Mesendoderm (in vitro differentiated cells): ENCODE measurements around the gene RPA3.
A peak's percentile ranks its signal among the peaks of the same experiment; 100 is the strongest.

Experiments
- DNase-seq: peaks from one replicate; pipeline ENCODE4 v3.0.0; 2013
- H2AK5ac ChIP-seq: 2 replicates; pipeline ENCODE4 v1.6.1; 2013; ENCODE audit warnings: low read length, inconsistent platforms
- H2BK120ac ChIP-seq: 2 replicates; pipeline ENCODE4 v1.6.1; 2013; ENCODE audit warnings: low read depth, mild to moderate bottlenecking, low read length, moderate library complexity, mixed read lengths
- H2BK15ac ChIP-seq: replicated peaks from 2 replicates; pipeline ENCODE4 v1.6.1; 2013; ENCODE audit warnings: low read depth, mild to moderate bottlenecking, moderate library complexity
- H2BK5ac ChIP-seq: 2 replicates; pipeline ENCODE4 v1.6.1; 2013; ENCODE audit warnings: low read length, inconsistent platforms
- H3K18ac ChIP-seq: 2 replicates; pipeline ENCODE4 v1.6.1; 2013; ENCODE audit warnings: mild to moderate bottlenecking, low read length, mixed read lengths
- H3K23ac ChIP-seq: one replicate; pipeline ENCODE4 v1.6.1; 2013; ENCODE audit warnings: low read length
- H3K27ac ChIP-seq: 2 replicates; pipeline ENCODE4 v1.5.1; 2013; ENCODE audit warnings: low read depth, mild to moderate bottlenecking, inconsistent platforms, low read length, moderate library complexity
- H3K27me3 ChIP-seq: 2 replicates; pipeline ENCODE4 v1.6.1; 2013; ENCODE audit warnings: low read length, control low read depth, mild to moderate bottlenecking, inconsistent platforms; ENCODE audit not compliant: insufficient read depth, poor library complexity
- H3K36me3 ChIP-seq: 2 replicates; pipeline ENCODE4 v1.6.1; 2013; ENCODE audit warnings: low read length, inconsistent platforms; ENCODE audit not compliant: control insufficient read depth, insufficient read depth
- H3K4ac ChIP-seq: one replicate; pipeline ENCODE4 v1.6.1; 2013; ENCODE audit warnings: low read depth, mild to moderate bottlenecking, low read length, moderate library complexity
- H3K4me1 ChIP-seq: 2 replicates; pipeline ENCODE4 v1.6.1; 2013; ENCODE audit warnings: low read depth, low read length, inconsistent platforms; ENCODE audit not compliant: control insufficient read depth
- H3K4me2 ChIP-seq: 2 replicates; pipeline ENCODE4 v1.6.1; 2013; ENCODE audit warnings: low read length
- H3K4me3 ChIP-seq: 2 replicates; pipeline ENCODE4 v1.5.1; 2013; ENCODE audit warnings: mild to moderate bottlenecking, low read length
- H3K56ac ChIP-seq: one replicate; pipeline ENCODE4 v1.6.1; 2013; ENCODE audit warnings: low read length
- H3K79me1 ChIP-seq: 2 replicates; pipeline ENCODE4 v1.6.1; 2013; ENCODE audit warnings: low read length, inconsistent platforms
- H3K79me2 ChIP-seq: 2 replicates; pipeline ENCODE4 v1.6.1; 2013; ENCODE audit warnings: mild to moderate bottlenecking, low read length; ENCODE audit not compliant: control insufficient read depth, insufficient read depth
- H3K9ac ChIP-seq: 2 replicates; pipeline ENCODE4 v1.6.1; 2013; ENCODE audit warnings: low read length, inconsistent platforms
- H4K5ac ChIP-seq: one replicate; pipeline ENCODE4 v1.6.1; 2013; ENCODE audit warnings: low read length
- H4K8ac ChIP-seq: one replicate; pipeline ENCODE4 v1.6.1; 2013; ENCODE audit warnings: low read depth, mild to moderate bottlenecking, control low read depth, low read length, moderate library complexity
- WGBS: extraction: QIAGEN DNeasy Blood & Tissue Kit; methylation state at CpG from one replicate; pipeline ENCODE4 v1.1.7; 2013; ENCODE audit warnings: low lambda C conversion rate, missing lambda C conversion rate; ENCODE audit not compliant: insufficient coverage; ENCODE audit errors: extremely low coverage; 5-methylcytosine and 5-hydroxymethylcytosine counted together

The RPA3 gene

GRCh38 chr7:7761340-7761973, 43.0 kb upstream of the RPA3 start:
- no peak overlapping the region for H2BK120ac ChIP-seq
- H3K4me3 ChIP-seq, result no peak overlapping the region
- H3K4me1 ChIP-seq, result no peaks in the 10 kb centered on the region
- no peak overlapping the region for H2BK5ac ChIP-seq
- no peak overlapping the region for H3K27ac ChIP-seq
- H3K27me3 ChIP-seq, result no peaks in the 10 kb centered on the region
- no peak overlapping the region for H3K9ac ChIP-seq
- H3K18ac ChIP-seq, result no peak overlapping the region
- H2AK5ac ChIP-seq, result no peak overlapping the region
- H3K4me2 ChIP-seq, result no peak overlapping the region
- no peaks in the 10 kb centered on the region for H3K36me3 ChIP-seq
- H3K23ac ChIP-seq, result no peak overlapping the region
- H3K79me2 ChIP-seq, result no peaks in the 10 kb centered on the region
- H4K8ac ChIP-seq, result no peak overlapping the region
- no peak for DNase-seq
- H2BK15ac ChIP-seq, result no peak overlapping the region
- H3K4ac ChIP-seq, result no peak overlapping the region
- no CpG with 5 or more reads among the region's 5 CpGs for WGBS
- no peak overlapping the region for H3K56ac ChIP-seq
- H3K79me1 ChIP-seq, result no peaks in the 10 kb centered on the region
- H4K5ac ChIP-seq, result no peak overlapping the region

- Histone ChIP-seq H3K4me3 (no peak overlapping the region), H2BK5ac (no peak overlapping the region), H3K36me3 (no peaks in the 10 kb centered on the region), H3K18ac (no peak overlapping the region), H3K9ac (no peak overlapping the region), H3K23ac (no peak overlapping the region), H3K27me3 (no peaks in the 10 kb centered on the region), H3K4ac (no peak overlapping the region), H2BK120ac (no peak overlapping the region), H3K79me2 (no peaks in the 10 kb centered on the region), H3K27ac (no peak overlapping the region), H3K4me2 (no peak overlapping the region), H2AK5ac (no peak overlapping the region), H3K79me1 (no peaks in the 10 kb centered on the region), H2BK15ac (no peak overlapping the region), H4K5ac (no peak overlapping the region), H4K8ac (no peak overlapping the region), H3K56ac (no peak overlapping the region), H3K4me1 (no peaks in the 10 kb centered on the region)
- no CpG with 5 or more reads among the region's 4 CpGs for WGBS
- no peak for DNase-seq
These were observed 39.2 kb upstream of the RPA3 start for GRCh38 chr7:7757576-7757975.

DNA sequence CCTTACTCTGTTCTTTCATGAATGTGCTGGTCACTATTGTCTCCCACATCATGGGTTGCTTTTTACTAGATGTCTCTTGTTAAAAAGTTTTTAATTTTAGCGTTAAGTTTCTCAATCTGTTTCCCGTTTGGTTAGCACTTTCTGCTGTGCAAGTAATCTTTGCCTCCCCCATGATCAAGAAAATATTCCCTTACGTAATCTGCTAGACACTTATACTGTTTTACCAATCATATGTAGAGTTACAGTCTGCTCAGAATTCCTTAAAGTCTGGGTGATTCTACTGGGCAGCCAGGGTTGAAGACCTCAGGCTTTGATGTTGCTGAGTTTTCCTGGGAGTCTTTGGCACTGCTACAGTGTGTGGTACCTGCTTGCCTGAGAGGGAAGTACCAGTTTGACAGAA, 38.2 kb upstream of the RPA3 start:
- no peak overlapping the region for H4K8ac ChIP-seq
- no peak overlapping the region for H3K18ac ChIP-seq
- DNase-seq, result no peak
- H3K23ac ChIP-seq, result no peak overlapping the region
- no CpG with 5 or more reads among the region's 3 CpGs for WGBS
- no peak overlapping the region for H2BK15ac ChIP-seq
- no peak overlapping the region for H3K9ac ChIP-seq
- H3K79me1 ChIP-seq, result no peaks in the 10 kb centered on the region
- no peak overlapping the region for H3K4me2 ChIP-seq
- no peak overlapping the region for H4K5ac ChIP-seq
- peak overlapping the region; percentile 2 for H2BK120ac ChIP-seq
- H3K79me2 ChIP-seq, result no peaks in the 10 kb centered on the region
- no peaks in the 10 kb centered on the region for H3K27me3 ChIP-seq
- no peak overlapping the region for H3K56ac ChIP-seq
- no peak overlapping the region for H2AK5ac ChIP-seq
- H3K4me3 ChIP-seq, result no peak overlapping the region
- no peak overlapping the region for H3K27ac ChIP-seq
- H3K4ac ChIP-seq, result no peak overlapping the region
- H2BK5ac ChIP-seq, result no peak overlapping the region
- peaks cover under 1% of the 10 kb centered on the region for H3K4me1 ChIP-seq
- no peaks in the 10 kb centered on the region for H3K36me3 ChIP-seq

DNA sequence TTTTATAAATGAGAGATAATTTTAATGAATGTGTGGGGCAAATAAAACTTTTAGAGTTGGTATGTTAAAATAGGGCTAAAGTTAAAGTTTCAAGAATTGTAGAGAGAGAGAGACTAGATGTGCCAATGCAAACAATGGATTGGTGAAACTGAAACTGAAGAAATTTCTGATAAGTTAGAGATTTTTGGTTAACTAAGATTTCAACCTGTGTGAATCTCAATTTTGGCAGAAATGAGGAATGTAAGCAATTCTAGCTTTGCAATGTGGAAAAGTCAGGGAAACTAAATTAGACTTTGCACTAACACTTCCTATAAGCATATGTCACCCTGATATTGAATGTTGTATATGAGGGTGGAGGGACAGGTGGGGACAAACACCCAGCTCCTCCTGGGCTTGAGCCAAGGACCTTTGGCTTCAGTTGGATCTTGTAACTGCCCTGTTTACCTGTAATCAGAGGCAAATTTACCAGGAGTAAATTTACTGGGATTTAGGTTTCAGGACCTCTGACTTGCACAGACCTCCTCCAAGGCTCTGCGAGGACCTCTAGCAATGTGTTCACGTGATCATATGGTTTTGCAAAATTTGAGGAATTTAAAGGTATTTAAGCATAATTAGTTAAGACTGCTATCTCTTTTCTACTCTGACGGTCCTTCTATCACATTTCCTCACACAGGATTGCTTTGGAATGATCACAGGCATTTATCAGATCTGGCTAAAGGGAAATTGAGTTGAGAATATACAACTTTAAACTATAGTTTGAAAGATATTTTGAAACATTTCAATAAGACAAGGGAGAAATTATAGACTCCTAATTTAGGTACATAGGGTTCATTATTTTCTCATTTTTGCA, 33.1 kb upstream of the RPA3 start:
- H3K79me1 ChIP-seq, result no peaks in the 10 kb centered on the region

GRCh38 chr7:7750571-7751242, 32.3 kb upstream of the RPA3 start:
- no CpG with 5 or more reads among the region's 2 CpGs for WGBS

More for the DNA sequence above, 33.1 kb upstream of the RPA3 start:
- Histone ChIP-seq H3K18ac (no peak overlapping the region), H3K4me1 (peaks cover 2% of the 10 kb centered on the region), H3K4me2 (no peak overlapping the region), H3K79me2 (no peaks in the 10 kb centered on the region), H4K8ac (no peak overlapping the region), H3K27me3 (no peaks in the 10 kb centered on the region), H3K4ac (no peak overlapping the region), H2AK5ac (no peak overlapping the region), H3K27ac (no peak overlapping the region), H3K23ac (no peak overlapping the region), H2BK5ac (no peak overlapping the region), H4K5ac (no peak overlapping the region), H3K9ac (no peak overlapping the region), H3K56ac (no peak overlapping the region), H3K4me3 (no peak overlapping the region), H2BK15ac (no peak overlapping the region), H3K36me3 (no peaks in the 10 kb centered on the region), H2BK120ac (no peak overlapping the region)
- no CpG with 5 or more reads among the region's 3 CpGs for WGBS
- DNase-seq, result peak; percentile 49

More at GRCh38 chr7:7750571-7751242, 32.3 kb upstream of the RPA3 start:
- no peaks in the 10 kb centered on the region for H3K79me2 ChIP-seq
- H3K79me1 ChIP-seq, result no peaks in the 10 kb centered on the region
- H3K4me3 ChIP-seq, result no peak overlapping the region
- no peak overlapping the region for H3K18ac ChIP-seq
- no peak overlapping the region for H2BK15ac ChIP-seq
- H2BK120ac ChIP-seq, result no peak overlapping the region
- H3K4me2 ChIP-seq, result no peak overlapping the region
- H3K4me1 ChIP-seq, result peaks cover 2% of the 10 kb centered on the region
- H2AK5ac ChIP-seq, result no peak overlapping the region
- H3K27me3 ChIP-seq, result no peaks in the 10 kb centered on the region
- H3K23ac ChIP-seq, result no peak overlapping the region
- H3K27ac ChIP-seq, result no peak overlapping the region
- no peak overlapping the region for H4K5ac ChIP-seq
- H2BK5ac ChIP-seq, result no peak overlapping the region
- H3K4ac ChIP-seq, result no peak overlapping the region
- no peaks in the 10 kb centered on the region for H3K36me3 ChIP-seq
- no peak overlapping the region for H3K9ac ChIP-seq
- H4K8ac ChIP-seq, result no peak overlapping the region
- no peak overlapping the region for H3K56ac ChIP-seq
- DNase-seq, result no peak
